ENCODE measurements around the gene PSKH1.

The PSKH1 gene

DNA sequence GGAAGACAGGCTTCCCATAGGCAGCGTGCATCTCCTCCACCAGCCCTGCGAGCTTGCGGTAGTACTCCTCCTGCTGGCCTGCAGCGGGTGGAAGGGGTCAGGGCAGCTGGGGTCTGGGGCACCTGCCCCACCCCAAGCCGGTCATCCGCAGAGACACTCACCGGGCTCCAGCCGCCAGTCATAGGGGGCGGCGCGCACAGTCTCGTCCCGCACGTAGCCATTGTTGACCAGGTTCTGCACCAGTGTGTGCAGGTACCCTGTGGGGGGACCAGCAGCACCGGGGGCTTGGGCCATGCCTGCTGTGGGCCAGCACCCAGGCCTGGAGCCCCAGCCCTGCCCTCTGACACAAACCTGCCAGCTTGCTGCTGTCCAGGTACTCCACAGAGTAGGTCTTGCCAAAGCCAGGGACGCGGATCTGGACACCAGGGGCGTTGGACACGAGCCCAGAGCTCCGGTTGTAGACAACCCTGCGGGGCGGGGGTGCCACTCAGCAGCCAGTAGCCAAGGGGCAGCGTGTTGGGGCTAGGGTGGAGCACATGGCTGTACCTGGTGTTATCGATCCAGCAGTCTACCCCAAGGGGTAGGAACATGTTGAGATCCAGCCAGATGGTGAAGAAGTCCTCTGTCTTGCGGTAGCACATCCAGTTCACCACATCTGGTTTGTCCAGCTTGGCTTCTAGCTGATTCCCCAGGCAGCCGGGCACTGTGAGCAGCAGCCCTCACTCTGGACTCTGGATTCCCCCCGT is 49.6 kb downstream of the PSKH1 start:
- no peak for DNase-seq

DNA sequence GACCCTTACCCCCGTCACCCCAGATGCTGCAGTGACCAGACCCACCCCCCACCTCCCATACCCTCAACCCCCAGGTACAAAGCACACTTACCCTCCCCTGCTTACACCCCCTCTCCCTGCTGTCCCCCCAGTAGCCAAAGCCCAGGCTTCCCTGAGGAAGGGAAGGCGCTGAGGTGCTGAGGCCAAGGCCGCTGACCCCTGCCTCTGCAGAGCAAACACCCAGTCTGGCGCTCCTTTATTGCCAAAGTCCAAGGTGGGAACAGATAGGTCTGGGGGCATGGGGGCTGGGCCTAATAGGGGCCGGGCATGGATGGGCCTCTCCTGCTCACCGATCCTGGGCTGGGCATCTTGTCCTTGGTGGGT is 50.2 kb downstream of the PSKH1 start:
- DNase-seq: no peak

DNA sequence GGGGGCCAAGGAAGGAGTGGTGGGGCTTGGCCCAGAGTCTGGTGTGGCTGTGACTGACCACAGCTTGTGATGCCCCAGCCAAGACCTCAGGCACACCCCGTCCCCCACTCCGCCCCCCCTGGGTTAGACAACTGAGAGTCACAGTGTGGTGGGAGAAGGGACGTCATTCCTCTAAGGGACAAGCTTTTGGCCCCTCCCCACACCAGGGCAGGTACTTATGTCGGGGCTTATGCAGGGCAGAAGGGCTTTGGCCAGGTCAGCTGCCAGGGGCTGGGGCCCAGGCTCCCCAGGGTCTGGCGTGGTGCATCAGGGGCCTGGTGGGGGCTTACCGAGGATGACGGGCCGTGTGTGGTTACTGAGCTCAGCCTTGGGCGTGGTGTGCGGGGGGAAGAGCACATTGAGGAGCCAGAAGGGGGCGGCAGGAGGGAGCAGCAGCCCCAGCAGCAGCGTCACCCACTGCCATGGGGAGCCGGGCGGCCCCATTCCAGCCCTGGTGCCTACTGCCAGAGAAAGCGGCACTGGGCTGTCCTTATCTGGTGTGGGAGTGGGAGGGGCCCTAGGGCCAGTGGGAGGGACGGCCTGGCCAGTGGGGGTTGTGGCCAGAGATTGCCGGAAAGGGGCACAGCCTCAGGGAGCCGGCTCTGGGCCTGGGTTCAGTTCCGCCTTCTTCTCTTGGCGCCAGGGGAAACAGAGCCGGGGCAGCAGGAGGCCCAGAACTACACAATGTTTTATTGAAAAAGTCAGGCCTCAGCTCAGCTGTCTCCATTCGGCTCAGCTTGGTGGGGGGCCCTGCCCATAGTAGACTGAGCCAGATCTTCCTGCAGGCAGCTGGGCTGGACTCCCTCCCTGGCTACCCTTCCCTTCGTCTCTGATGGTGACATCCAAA is 50.8 kb downstream of the PSKH1 start, which contains the start of gene LCAT:
Gene LCAT, minus strand, starts transcription at position 502 of the 886 bp plus-strand sequence. Its CDS starts 19 bp downstream, at position 483.
- DNase-seq: no peak

DNA sequence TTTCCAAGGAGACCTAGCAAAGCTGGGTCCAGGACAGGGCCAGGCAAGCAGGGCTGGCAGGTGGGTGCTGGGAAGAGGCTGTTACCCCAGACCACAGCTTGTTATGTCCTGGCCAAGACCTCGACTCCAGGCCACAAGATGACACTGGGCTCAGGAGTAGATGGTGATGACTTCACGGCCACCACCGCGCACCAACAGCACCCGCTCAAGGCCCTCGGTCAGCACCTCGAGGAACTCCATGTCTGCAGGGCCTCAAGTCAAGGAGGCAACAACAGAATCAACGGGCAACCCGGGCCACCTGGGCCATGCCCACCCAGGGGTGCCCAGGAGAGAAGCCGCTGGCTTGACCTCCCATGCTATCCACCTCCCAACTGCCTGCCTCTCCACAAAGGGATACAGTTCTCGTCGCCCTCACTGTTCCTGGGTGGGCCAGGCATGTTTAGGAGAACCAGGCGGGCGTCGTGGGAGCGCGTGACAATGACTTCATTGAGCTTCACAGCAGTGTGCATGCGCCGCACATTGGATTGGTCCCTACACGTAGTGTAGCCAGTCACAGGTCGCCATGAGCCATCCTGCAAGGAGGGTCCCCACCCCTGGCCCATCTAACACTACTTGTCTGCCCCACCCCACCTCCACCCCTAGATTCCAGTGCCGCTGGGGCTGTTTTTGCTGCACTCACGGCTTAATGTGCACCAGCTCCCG is 51.8 kb downstream of the PSKH1 start:
- no peak for DNase-seq

DNA sequence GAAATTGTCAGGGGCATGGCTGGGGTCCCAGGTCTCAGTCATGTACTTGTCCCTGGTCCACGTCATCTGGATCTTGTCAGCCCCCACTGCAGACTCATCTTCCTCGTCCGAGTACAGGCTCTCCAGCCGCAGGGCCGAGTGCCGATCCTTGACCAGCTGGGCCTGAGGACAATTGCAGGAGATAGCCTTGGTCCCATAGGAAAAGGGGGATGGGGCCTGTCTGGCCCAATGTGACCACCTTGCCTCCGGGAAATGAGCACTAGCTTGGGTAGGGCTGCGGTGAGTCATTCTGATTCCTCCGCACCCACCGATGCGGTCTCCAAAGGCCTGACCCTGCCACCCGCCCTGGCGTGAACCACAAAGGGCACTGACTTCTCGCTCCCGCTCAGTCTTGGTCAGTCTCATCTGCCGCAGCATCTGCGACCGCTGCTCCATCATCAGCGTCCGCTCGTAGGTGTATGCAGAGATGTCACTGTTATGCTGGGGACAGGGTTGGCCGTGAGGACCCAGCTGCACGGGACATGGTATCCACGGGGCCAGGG is 52.4 kb downstream of the PSKH1 start:
- DNase-seq: no peak

GRCh38 chr16:67946128-67946569 is 53.1 kb downstream of the PSKH1 start:
- no peak for DNase-seq

GRCh38 chr16:67946966-67947558 is 54.0 kb downstream of the PSKH1 start:
- DNase-seq: no peak

DNA sequence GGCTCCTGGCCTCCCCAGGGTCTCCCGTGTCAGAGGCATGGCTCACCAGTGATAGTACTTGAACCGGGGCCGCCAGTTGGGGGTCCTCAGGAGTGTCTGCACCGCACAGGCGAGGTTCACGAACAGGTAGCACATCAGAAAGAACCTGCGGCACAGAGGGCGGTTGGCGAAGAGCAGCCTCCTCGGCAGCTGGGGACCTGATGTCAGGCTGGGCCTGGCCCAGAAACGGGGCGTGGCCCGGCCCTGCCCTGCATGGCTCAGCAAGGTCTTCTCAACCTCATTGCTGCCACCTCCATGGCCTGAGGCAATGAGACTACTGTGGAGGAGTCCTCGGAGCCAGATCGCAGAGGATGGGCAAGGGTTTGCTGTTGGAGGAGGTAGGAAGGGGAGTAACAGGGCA is 55.0 kb downstream of the PSKH1 start:
- DNase-seq: no peak

DNA sequence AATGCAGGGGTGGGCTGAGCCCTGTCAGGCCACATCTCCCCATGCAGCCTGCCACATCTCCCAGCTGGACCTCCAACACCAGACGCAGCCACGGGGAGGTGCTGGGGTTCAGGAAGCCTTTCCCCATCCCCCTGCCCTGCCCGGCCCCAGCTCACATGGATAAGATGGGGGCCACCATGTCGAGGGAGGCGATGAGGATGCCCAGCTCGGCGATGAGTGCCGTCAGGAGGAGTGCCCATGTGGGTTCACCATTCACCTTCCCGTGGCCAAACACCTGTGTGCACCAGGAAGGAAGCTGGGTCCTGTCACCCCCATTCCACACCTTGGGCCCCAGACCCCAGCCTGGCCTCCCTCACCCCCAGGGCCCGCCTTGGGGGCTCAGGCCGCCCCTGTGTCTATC is 56.6 kb downstream of the PSKH1 start:
- DNase-seq: no peak

- no peak for DNase-seq
Observed at GRCh38 chr16:67950335-67950843, 57.3 kb downstream of the PSKH1 start.

DNA sequence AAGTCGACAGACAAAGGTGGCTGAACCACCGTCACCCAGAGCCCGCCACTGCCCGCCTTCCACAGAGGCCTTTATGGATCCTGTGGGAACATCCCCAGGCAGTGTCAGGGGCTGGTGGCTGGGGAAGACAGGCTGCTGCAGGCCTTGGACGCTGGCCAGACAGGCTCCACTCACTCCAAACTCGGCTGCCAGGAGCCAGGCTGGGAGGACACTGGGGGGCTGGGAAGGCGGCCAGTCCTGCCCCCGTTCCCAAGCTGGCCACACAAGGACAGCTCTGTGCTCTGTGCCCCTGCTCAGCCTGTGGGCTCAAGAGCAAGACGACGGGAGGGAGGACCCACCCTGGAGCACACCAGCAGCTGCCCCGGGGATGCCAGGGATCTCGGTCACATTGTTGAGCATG is 58.4 kb downstream of the PSKH1 start:
- DNase-seq: no peak

GRCh38 chr16:67953641-67954375 is 60.8 kb downstream of the PSKH1 start:
- DNase-seq: no peak

GRCh38 chr16:67954421-67955196 is 61.6 kb downstream of the PSKH1 start:
- no peak for DNase-seq

- DNase-seq: no peak
Observed at GRCh38 chr16:67957622-67958021, 64.6 kb downstream of the PSKH1 start.

DNA sequence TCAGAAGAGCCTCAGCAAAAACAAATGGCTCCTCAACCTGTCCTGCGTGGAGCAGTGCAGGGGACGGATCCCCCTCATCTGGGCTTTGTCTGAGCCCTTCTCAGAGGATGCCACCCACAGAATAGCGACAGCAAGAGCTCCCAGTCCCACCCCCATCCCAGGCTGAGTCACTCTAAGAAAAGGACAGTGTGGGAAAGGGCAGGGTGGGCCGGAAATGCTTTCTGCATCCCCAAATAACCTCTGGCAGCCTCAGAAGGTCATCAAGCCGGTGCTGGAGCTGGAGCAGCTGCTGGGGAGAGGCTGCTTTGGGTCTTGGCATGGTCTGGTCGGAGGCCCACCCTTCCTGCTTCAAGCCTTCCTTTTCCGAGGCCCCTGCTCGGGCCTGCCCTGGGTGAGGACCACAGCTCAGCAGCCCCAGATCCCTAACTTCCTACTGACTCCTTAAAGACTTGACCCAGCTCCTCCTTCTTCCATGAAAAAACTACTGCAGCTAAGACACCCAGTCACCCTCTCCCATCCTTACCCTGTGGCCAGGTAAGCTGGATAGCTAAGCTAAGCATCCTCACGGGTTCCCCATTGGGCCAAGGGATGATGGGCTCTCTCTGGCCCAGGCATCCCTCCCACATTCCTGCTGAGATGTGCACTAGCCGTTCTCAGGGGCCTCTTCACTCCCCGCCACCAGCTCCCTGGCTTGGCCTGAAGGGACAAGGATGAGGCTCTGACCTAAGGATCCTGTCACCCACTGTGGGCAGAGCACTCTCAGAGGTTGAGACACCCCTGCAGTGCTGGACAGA is 66.7 kb downstream of the PSKH1 start:
- DNase-seq: no peak

DNA sequence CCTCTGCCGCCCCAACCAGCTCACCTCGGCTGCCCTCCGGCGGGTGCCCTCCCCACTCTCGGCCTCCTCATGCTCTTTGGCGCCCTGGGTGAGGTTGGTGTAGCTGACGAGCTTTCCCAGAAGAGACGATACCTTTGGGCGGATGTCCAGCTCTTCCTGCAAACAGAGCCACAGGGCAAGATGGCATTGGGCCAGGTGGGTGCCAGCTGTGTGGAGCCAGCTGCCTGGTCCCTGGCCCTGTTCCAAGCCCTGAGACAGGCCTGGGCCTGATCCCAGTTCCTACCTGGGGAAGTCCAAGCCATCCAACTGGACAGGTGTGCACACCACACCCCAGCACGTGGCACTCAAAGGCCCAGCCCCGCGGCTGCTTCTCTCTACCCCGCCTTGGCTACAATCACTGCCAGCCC is 68.5 kb downstream of the PSKH1 start:
- peak; percentile 86 for DNase-seq

- no peak for DNase-seq
Observed at GRCh38 chr16:67962135-67962534, 69.1 kb downstream of the PSKH1 start.

- no peak for DNase-seq
Observed at GRCh38 chr16:67963292-67963661, 70.2 kb downstream of the PSKH1 start.

GRCh38 chr16:67963662-67964321 is 70.7 kb downstream of the PSKH1 start:
- DNase-seq: no peak

Data from NCI-H2107 (cell line).